Measurements from ENCODE around the gene OAS2. TPM values are rescaled to one million over a fixed set of nuclear protein-coding genes. Genes with fewer than 3 reads are reported as not detected.
A peak's percentile ranks its signal among the peaks of the same experiment; 100 is the strongest.

Gene OAS2, protein sequence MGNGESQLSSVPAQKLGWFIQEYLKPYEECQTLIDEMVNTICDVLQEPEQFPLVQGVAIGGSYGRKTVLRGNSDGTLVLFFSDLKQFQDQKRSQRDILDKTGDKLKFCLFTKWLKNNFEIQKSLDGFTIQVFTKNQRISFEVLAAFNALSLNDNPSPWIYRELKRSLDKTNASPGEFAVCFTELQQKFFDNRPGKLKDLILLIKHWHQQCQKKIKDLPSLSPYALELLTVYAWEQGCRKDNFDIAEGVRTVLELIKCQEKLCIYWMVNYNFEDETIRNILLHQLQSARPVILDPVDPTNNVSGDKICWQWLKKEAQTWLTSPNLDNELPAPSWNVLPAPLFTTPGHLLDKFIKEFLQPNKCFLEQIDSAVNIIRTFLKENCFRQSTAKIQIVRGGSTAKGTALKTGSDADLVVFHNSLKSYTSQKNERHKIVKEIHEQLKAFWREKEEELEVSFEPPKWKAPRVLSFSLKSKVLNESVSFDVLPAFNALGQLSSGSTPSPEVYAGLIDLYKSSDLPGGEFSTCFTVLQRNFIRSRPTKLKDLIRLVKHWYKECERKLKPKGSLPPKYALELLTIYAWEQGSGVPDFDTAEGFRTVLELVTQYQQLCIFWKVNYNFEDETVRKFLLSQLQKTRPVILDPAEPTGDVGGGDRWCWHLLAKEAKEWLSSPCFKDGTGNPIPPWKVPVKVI
- 8.0 TPM for total RNA-seq
- long read RNA-seq = 0 reads

GRCh38 chr12:112978163-112979040 is at the start of gene OAS2:
Gene OAS2 (plus strand): TSS chr12:112978519. CDS start chr12:112978609, 90 bp downstream.
- intact Hi-C loops (cut with micrococcal nuclease) = no loop called here
- ATAC-seq (peak; percentile 96), DNase-seq (peak; percentile 46)

- intact Hi-C loops (cut with micrococcal nuclease) = no loop called here
- DNase-seq (no peak), ATAC-seq (no peak)
Observed at GRCh38 chr12:112928978-112929377, 49.3 kb upstream of the OAS2 start.

- intact Hi-C loops (cut with micrococcal nuclease) = no loop called here
- ATAC-seq (no peak), DNase-seq (no peak)
Observed at GRCh38 chr12:112929715-112930114, 48.6 kb upstream of the OAS2 start.

GRCh38 chr12:112930350-112930749 is 48.0 kb upstream of the OAS2 start:
- no peak for DNase-seq
- ATAC-seq = no peak
- intact Hi-C loops (cut with micrococcal nuclease) = no loop called here

DNA sequence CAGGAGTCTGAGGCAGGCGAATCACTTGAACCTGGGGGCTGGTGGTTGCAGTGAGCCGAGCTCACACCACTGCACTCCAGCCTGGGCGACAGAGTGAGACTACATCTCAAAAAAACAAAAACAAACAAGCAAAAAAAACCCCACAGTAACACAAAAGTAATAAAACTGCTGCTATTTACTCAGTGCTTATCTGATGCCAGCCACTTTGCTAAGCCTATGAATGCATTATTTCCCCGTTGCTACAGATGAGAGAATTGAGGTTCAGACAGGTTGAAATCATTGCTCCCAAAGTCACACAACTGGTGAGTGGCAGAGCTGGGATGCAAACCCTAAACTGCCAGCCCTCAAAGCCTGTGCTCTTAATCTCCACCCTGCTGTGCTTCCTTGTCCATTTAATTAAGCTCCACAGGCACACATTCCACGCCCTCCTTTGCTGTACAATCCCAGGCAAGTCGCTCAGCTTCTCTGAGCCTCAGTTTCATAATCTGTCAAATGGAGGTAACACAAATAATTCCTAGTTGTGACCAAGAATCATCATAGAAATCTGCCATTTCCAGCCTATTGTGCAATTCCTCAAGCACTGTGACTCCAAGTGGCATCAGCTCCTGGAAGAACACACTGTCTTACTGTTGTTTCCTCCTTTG is 45.7 kb upstream of the OAS2 start:
- DNase-seq (no peak), ATAC-seq (no peak)
- intact Hi-C loops (cut with micrococcal nuclease) = no loop called here

DNA sequence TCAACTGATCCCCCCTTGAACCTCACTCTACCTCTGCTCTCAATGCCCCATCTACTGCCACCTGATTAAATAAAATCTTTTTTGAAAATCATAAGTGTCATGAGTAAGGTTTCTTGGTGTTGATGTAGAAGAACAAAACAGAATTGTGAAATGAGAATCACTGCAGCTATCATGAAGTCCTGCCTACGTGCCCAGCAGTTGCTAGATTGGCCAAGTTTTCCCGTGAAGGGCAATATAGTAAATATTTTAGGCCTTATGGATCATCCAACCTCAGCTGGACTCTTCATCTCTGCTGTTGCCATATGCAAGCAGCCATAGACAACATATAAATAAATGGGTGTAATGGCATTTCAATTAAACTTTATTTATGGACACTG is 45.2 kb upstream of the OAS2 start:
- intact Hi-C loops (cut with micrococcal nuclease) = no loop called here
- DNase-seq = no peak
- ATAC-seq = no peak

- DNase-seq (no peak), ATAC-seq (no peak)
- intact Hi-C loops (cut with micrococcal nuclease) = no loop called here
Observed at GRCh38 chr12:112936264-112936663, 42.1 kb upstream of the OAS2 start.

DNA sequence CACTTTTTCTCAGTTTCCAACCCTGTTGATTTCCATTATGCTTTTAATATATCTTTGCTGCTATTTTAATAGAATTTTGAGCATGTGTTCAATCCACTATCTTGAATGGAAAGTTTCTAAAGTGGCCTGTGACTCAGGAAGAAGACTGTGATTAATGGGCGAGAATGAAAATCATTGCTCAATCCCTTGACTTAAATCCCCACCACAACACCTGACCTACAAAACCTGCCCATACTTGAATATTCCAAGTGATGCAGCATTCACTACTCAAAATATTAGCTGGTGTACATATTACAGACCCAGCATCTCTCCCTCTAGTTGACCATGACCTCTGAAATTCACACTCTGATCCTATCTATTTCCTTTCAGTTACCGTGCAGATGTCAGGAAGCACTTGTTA is 41.4 kb upstream of the OAS2 start:
- no peak for ATAC-seq

DNA sequence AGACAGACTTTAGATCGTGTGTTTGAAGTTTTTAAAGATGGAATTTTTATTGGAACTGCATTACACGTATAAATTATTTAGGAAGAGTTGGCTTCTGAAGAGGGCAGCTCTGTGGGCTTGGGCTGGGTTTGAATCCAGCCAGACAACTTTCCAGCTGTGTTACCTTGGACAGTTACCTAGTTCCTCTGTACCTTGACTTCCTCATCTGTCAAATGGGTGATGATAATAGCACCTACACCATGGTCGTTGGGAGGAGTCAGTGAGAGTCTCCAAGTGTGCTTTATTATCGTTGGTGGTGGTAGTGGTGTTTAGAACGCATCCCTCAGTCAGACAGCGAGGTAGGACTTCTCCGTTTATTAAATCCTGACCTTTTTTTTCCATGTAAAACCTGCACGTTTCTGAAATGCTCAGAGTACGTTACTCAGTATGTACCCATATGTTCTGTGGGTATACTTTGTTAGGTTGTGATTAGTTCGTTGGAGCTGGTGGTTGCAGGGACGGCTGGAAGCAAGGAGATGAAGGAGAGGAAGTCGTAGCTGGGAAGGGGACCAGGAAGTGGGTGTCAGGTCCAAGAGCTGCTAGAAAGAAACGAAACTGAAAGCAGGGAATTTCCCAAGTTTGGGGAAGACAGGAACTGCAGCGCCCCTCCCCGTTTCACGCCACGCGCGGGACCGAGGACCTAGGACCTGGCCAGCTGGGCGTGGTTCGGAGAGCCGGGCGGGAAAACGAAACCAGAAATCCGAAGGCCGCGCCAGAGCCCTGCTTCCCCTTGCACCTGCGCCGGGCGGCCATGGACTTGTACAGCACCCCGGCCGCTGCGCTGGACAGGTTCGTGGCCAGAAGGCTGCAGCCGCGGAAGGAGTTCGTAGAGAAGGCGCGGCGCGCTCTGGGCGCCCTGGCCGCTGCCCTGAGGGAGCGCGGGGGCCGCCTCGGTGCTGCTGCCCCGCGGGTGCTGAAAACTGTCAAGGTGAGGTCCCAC is 40.3 kb upstream of the OAS2 start, which contains the start of gene OAS3:
Gene OAS3, plus strand, starts transcription at position 734 of the 979 bp plus-strand sequence. Its CDS starts 57 bp downstream, at position 791.
- DNase-seq = peak; percentile 92
- peak; percentile 96 for ATAC-seq
- intact Hi-C loops (cut with micrococcal nuclease) = no loop called here

More for the DNA sequence above, 41.4 kb upstream of the OAS2 start:
- no peak for DNase-seq
- intact Hi-C loops (cut with micrococcal nuclease) = no loop called here

DNA sequence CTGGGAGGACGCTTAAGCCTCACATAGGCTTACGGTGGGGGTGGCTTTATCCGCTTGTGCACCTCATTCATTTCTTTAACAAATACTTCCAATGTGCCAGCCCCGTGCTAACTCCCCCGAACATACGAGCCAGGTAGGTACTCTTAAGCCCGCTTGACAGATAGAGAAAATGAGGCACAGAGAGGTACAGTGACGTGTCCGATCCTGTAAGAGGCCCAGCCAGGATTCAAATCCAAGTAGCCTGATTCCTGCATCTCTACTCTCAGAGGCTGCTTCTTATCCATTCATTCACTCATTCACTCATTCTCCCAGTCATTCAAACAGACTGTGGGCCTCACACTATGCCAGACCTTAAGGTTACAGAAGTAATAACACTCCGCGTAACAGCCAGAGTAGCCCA is 39.6 kb upstream of the OAS2 start:
- intact Hi-C loops (cut with micrococcal nuclease) = no loop called here
- no peak for ATAC-seq
- DNase-seq = no peak

DNA sequence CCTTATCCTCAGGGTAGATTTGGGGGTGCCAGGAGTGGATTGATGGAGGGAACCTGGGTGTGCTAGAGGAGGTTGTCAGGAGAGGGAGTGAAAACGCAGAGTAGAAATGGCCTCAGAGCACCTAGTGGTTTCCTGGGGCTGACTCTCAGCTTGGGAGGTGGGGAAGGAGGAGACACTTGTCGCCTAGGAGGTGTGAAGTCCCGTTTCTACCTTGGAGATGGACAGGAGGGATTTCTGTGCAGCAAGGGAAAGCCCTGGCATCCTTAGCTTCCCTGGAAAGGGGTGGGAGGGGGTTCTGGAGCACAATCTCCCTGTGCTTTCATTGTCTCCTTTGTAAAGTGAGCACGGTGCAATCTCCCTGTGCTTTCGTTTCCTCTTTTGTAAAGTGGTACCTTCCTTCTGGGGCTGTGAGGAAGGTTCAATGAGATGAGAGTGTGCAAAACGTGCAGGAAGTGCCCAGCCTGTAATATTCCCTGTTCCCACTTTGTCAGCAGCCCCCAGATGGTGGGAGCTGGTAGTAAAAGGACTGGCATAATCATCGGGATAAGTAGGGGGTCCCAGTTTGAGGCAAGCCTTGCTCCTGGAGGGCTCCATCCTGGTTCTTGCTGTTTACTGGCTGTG is 38.4 kb upstream of the OAS2 start:
- ATAC-seq (no peak), DNase-seq (no peak)
- intact Hi-C loops (cut with micrococcal nuclease) = no loop called here

GRCh38 chr12:112941528-112942335 is 36.6 kb upstream of the OAS2 start:
- intact Hi-C loops (cut with micrococcal nuclease) = no loop called here
- ATAC-seq = no peak
- DNase-seq = no peak

GRCh38 chr12:112942572-112942971 is 35.7 kb upstream of the OAS2 start:
- intact Hi-C loops (cut with micrococcal nuclease) = no loop called here
- DNase-seq (no peak), ATAC-seq (no peak)

DNA sequence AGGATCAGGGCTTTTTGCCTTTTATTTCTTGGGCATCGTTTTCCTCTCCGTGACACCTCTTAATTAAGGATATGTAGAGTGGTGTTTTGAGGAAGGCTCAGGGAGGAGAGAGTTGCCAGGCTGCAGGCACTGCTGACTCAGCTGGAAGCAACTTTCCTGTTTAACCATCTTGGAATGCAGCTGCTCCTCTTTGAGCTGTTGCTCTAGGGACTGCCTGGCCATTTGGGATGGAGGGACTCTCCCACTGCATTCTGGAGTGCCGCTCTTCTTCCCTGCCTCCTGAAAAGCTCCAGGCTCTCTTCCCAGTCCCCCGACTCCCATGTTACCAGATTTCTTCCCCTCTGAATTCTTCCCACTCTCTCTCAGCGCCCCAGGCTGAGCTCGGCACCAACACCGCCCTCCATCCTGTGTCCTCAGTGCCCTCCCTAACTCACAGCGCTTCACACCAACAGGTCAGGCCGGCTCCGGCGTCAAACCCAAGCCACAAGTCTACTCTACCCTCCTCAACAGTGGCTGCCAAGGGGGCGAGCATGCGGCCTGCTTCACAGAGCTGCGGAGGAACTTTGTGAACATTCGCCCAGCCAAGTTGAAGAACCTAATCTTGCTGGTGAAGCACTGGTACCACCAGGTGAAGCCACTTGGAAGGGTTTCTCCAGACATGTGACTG is 34.2 kb upstream of the OAS2 start:
- intact Hi-C loops (cut with micrococcal nuclease) = no loop called here
- ATAC-seq (no peak), DNase-seq (no peak)

DNA sequence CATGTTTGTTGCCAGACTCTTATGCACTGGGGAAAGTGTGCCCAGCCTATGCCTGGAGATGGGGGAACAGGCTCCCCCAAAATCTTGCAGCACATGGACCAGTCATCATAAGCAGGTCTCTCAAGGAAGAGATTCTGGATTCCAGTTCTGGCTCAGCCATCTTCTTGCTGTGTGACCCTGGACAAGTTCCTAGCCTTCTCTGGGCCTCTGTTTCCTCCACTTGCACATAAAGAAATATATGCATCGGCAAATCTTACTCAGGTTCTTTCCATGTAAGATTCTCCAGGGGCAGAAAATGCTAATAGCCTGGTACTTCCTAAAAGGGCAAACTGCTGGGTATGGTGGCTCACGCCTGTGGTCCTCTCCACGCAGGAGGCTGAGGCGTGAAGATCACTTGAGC is 32.8 kb upstream of the OAS2 start:
- intact Hi-C loops (cut with micrococcal nuclease) = no loop called here
- DNase-seq (no peak), ATAC-seq (no peak)

DNA sequence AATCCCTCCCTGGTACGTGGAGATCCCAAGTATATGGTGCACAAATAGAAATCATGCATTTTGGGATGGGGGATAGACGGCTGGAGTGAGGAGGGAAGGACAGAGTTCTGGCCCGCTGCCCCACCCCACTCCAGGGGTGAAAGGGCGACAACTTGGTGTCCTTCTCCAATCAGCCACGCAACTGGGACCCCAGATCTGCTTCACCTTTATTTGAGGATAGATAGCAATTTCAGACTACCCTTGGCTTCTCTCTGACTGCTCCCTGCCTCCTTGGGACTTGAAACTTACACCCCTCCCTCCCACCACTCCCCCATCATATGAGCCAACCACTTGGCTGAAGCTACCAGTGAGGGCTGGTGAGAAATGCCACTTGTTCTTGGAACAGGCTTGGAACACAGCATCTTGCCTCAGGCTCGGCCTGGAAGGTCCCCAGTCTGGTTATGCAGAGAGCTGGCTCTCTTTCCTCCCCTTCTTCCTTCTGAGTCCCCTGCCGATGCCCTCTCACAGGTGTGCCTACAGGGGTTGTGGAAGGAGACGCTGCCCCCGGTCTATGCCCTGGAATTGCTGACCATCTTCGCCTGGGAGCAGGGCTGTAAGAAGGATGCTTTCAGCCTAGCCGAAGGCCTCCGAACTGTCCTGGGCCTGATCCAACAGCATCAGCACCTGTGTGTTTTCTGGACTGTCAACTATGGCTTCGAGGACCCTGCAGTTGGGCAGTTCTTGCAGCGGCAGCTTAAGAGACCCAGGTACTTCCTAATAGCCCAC is 31.9 kb upstream of the OAS2 start:
- DNase-seq (no peak), ATAC-seq (no peak)
- intact Hi-C loops (cut with micrococcal nuclease) = no loop called here

Data from left ventricle myocardium superior (tissue), 1 donor.